ES-I3 (cell line): ENCODE measurements around the gene TBC1D22B.

Experiments
- H3K36me3 ChIP-seq: 2 replicates; pipeline ENCODE4 v1.6.1; 2013; ENCODE audit warnings: mild to moderate bottlenecking, low read length, control low read depth, moderate library complexity; ENCODE audit not compliant: insufficient read depth
- H3K4me1 ChIP-seq: 2 replicates; pipeline ENCODE4 v1.6.1; 2013; ENCODE audit warnings: mild to moderate bottlenecking, control low read depth, low read length; ENCODE audit not compliant: insufficient read depth
- H3K9ac ChIP-seq: 2 replicates; pipeline ENCODE4 v1.6.1; 2013; ENCODE audit warnings: low read depth, mild to moderate bottlenecking, low read length, moderate library complexity
- H3K9me3 ChIP-seq: 2 replicates; pipeline ENCODE4 v1.6.1; 2013; ENCODE audit warnings: mild to moderate bottlenecking, low read length, moderate library complexity; ENCODE audit not compliant: control insufficient read depth, insufficient read depth

TBC1D22B gene

DNA sequence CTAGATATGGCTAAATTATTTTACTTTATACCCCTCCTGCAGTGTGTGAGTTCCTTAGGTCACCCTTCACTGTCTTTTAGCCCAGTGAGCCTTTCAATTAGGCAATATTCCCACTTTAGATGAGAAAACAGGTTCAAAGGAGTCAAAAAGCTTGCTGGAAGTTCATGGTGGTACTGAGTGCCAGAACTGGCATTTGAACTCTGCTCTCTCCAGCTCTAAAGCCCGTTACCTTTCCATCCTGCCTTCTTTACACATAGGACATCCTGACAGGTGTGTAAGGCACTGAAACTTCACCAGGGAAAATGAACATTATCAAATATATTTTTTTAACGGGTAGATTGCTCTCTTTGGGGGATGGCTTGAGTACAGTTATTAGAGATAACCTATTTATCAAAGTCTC lies 11.5 kb downstream of the TBC1D22B start:
- Histone ChIP-seq H3K36me3 (no peaks in the 10 kb centered on the region), H3K9ac (no peak overlapping the region), H3K4me1 (peaks cover 17% of the 10 kb centered on the region), H3K9me3 (no peaks in the 10 kb centered on the region)

DNA sequence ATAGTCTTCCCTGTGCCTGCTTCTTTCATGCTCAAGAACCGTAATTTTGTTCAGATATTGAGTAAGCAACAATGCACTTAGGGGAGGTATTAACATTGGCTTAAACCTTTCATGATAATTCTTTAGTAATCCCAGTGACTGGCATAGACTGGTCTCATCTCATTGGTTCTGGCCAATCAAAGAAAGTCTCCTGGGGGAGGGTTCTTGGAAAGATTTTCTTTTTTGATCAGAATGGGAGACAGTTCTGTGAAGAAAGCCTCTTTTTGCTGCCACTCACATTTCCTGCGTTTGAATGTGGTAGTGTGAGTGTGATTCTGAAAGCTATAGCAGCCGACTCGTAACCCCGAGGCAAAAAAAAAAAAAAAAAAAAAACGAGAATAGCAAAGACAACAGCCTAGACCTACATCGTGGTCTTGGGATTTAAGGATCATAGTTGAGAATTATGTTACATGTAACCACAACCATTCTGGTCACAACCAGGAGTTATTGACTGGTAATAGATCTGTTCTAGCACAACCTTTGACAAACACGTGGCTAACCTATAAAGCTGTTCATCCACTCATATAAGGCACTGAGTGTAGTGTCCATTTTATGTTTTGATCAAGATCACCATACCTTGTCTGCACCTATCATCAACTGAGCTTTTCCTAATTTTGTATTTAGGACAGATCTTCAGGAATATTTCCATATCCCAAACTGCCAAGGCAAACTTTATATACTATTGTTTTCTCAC lies 15.4 kb downstream of the TBC1D22B start:
- H3K9ac ChIP-seq = no peak overlapping the region
- no peaks in the 10 kb centered on the region for H3K36me3 ChIP-seq
- H3K4me1 ChIP-seq = no peaks in the 10 kb centered on the region; the same call in 1 of the 2 replicates
- no peaks in the 10 kb centered on the region for H3K9me3 ChIP-seq

- Histone ChIP-seq H3K36me3 (no peaks in the 10 kb centered on the region), H3K4me1 (no peaks in the 10 kb centered on the region), H3K9me3 (no peaks in the 10 kb centered on the region), H3K9ac (no peak overlapping the region)
These were observed 16.1 kb downstream of the TBC1D22B start for GRCh38 chr6:37273690-37274089.

GRCh38 chr6:37275350-37275749 lies 17.8 kb downstream of the TBC1D22B start:
- Histone ChIP-seq H3K4me1 (no peaks in the 10 kb centered on the region), H3K9me3 (no peaks in the 10 kb centered on the region), H3K36me3 (no peaks in the 10 kb centered on the region), H3K9ac (no peak overlapping the region)

DNA sequence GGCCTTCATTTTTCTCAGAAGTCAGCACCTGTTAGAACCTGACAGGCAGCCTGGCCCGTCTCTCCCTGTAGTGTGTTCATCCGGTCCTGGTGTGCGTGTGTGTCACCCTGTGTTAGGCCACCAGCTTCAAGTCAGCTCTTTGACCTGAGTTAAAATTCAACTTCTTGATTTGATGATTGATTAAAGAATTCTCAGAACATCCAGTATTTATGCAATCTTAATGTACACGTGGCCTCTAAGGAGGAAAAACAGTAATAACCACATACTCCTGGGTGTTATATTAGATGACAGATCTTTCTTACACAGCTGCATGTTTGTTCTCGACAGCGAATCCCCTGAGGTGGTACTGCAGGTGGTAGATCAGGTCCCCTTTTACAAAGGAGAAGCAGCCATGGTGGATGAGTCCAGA lies 19.4 kb downstream of the TBC1D22B start:
- Histone ChIP-seq H3K9me3 (no peaks in the 10 kb centered on the region), H3K36me3 (no peaks in the 10 kb centered on the region), H3K9ac (no peak overlapping the region), H3K4me1 (no peaks in the 10 kb centered on the region)

DNA sequence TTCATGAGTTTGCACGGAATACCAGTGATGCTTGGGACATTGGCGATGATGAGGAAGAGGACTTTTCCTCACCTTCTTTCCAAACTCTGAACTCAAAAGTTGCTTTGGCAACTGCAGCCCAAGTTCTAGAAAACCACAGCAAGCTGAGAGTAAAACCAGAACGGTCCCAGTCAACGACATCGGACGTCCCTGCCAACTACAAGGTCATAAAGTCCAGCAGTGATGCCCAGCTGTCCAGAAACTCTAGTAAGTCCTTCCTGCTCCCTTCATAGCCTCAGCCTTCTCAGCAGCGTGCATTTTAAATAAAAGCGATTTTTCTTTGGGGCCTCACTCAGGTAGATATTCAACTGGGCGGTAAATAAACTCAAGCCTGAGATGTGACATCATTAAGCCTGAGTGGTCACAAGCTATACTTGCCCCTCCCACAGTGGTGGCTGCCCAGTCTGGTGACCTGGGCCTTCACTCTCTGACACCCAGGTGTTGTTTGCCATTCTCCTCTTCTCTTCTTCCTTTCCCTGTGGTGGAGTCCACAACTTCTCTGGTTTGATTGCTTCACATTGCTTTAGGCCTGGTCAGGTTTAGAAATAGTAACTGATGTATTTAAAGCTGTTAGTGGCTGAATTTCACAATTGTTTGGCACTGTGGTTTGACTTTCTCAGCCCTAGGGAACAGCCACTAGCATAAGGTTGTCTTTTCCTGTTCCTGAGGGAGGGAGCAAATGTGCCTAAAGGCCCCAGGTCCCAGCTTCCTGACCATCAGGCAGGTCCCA lies 22.0 kb downstream of the TBC1D22B start:
- Histone ChIP-seq H3K9me3 (no peaks in the 10 kb centered on the region), H3K36me3 (peaks cover 7% of the 10 kb centered on the region), H3K9ac (no peak overlapping the region), H3K4me1 (no peaks in the 10 kb centered on the region)

DNA sequence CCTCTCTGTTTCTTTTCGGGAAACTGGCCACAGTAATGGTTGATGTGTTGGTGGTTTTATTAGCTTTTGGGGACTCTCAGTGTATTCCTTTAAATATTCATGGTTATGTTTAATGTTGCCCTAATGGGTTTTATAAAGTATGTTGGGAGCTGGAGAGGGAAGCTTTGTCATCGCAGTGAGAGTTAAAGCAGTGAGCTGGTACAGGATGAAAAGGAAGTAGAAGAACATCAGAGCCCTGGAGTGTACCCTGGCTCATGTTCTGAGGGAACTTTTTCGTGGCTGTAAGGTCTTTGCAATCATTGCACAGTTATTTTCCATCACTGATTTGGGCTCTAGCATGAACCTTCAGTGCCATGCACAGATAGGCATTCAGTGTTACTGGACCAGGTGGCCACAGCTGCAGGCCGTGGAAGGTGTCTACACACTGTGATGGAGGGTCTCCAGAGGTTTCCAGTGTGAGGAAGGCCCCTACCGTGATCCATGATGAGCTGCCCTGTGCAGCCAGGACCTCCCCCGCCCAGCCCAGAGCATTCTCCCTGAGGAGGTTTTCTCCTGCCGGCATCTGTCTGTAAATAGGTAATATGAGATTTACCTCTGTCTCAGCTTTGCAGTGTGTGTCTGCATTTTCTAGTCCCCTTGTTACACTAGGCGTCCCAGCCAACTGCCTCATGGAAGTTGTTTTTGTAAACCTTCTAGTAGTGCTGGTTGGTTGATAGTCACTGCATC lies 22.8 kb downstream of the TBC1D22B start:
- Histone ChIP-seq H3K4me1 (no peaks in the 10 kb centered on the region), H3K36me3 (peaks cover 10% of the 10 kb centered on the region), H3K9me3 (no peaks in the 10 kb centered on the region), H3K9ac (no peak overlapping the region)

GRCh38 chr6:37282371-37282770 lies 24.8 kb downstream of the TBC1D22B start:
- H3K36me3 ChIP-seq = peaks cover 10% of the 10 kb centered on the region
- H3K9ac ChIP-seq = no peak overlapping the region
- H3K4me1 ChIP-seq = no peaks in the 10 kb centered on the region
- no peaks in the 10 kb centered on the region for H3K9me3 ChIP-seq

GRCh38 chr6:37283268-37283667 lies 25.7 kb downstream of the TBC1D22B start:
- H3K4me1 ChIP-seq = no peaks in the 10 kb centered on the region
- peaks cover 10% of the 10 kb centered on the region for H3K36me3 ChIP-seq
- no peaks in the 10 kb centered on the region for H3K9me3 ChIP-seq
- no peak overlapping the region for H3K9ac ChIP-seq

DNA sequence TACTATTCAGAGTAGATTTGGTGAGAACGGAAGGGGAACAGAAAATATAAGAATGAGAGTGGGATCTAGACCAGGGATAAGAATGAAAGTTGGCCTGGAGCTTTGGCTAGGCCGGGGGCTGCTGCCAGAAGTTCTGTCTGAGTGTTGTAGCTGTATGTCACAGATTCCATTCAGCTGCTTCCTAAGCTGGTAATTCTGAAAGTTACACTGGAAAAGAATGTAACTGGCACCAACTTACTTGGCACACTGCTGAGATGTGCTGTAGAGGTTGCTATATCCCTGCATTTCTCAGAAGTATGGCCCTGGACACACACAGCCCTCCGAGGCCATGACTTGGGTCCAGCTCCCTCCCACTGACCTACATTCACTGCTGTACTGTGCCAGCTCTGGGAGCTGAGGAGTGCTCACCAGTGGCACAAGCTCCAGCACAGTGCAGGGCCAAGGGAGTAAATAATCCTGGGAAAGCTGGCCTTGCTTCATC lies 26.1 kb downstream of the TBC1D22B start:
- no peaks in the 10 kb centered on the region for H3K9me3 ChIP-seq
- H3K9ac ChIP-seq = no peak overlapping the region
- no peaks in the 10 kb centered on the region for H3K4me1 ChIP-seq
- H3K36me3 ChIP-seq = peaks cover 10% of the 10 kb centered on the region

- Histone ChIP-seq H3K9me3 (no peaks in the 10 kb centered on the region), H3K36me3 (peaks cover 10% of the 10 kb centered on the region), H3K4me1 (no peaks in the 10 kb centered on the region), H3K9ac (no peak overlapping the region)
These were observed 27.2 kb downstream of the TBC1D22B start for GRCh38 chr6:37284781-37285180.

GRCh38 chr6:37285861-37286311 lies 28.3 kb downstream of the TBC1D22B start:
- H3K36me3 ChIP-seq = peaks cover 13% of the 10 kb centered on the region
- no peaks in the 10 kb centered on the region for H3K4me1 ChIP-seq
- no peaks in the 10 kb centered on the region for H3K9me3 ChIP-seq
- no peak overlapping the region for H3K9ac ChIP-seq

GRCh38 chr6:37287519-37288157 lies 30.1 kb downstream of the TBC1D22B start:
- peaks cover 9% of the 10 kb centered on the region for H3K36me3 ChIP-seq
- H3K9me3 ChIP-seq = no peaks in the 10 kb centered on the region
- no peaks in the 10 kb centered on the region for H3K4me1 ChIP-seq
- H3K9ac ChIP-seq = no peak overlapping the region

GRCh38 chr6:37288247-37288646 lies 30.7 kb downstream of the TBC1D22B start:
- H3K9me3 ChIP-seq = no peaks in the 10 kb centered on the region
- H3K9ac ChIP-seq = no peak overlapping the region
- peaks cover 7% of the 10 kb centered on the region for H3K36me3 ChIP-seq
- H3K4me1 ChIP-seq = no peaks in the 10 kb centered on the region
